HG03432 (cell line): ENCODE measurements around the gene CCR9.

Experiments used
- ATAC-seq: cut with Tn5 transposase; IDR thresholded peaks from one replicate; pipeline ENCODE4 v1.9.1; 2021; ENCODE audit warnings: mild to moderate bottlenecking, moderate library complexity; ENCODE audit not compliant: unreplicated experiment

The CCR9 gene

DNA sequence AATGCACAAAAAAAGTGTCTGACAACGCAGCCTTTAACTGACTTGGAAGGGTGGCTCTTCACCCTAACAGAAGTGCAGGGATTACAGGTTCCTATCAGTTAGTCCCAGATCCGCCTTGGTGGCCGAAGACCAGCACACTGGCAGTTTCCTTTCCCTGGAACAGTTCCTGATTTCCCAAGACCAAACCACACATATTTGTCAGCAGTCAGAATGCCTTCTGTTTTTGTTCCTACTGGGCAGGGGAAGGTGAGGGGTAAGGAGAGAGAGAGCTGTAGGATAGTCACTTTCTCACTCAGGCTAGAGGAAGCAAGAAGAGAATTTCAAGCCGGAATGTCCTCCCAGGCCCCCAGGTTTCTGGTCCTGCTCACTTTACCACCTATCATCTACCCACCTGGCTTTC, 66.1 kb downstream of the CCR9 start:
- no peak for ATAC-seq
